Measurements from ENCODE around the gene UCP2. TPM values are rescaled to one million over a fixed set of nuclear protein-coding genes. Genes with fewer than 3 reads are reported as not detected.

UCP2 gene
- total RNA-seq, 4 donors from 2014 or later = 16.8 to 284 (median 56.7) TPM

DNA sequence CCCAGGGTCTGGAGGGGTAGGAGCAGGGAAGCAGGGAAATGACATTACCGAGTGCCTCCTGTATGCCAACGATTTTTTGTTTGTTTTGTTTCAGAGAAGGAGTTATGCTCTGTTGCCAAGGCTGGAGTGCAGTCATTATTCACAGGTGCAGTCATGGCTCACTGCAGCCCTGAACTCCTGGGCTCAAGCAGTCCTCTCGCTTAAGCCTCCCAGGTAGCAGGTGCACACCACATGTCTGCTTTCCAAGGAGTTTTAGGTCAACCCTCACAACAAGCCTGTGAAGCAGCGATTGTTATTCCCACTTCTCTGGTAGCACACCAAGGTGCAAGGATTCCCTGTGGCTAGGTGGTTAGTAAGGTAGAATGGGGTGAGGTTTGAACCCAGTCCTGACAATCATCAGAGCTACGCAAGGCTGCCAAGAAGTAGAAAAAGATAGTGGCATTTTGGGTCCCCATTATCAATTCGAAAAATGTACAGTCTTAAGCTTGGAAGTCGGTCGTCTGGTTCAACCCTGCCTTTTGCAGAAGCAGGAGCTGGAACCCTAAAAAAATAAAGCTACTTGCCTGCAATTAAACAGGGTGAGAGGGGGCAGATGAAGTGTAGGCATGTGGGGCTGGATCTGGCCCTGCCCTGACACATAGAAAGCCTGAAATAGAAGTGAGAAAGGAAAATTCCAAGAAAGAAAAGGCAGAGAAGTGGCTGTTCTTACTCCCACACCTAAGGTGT is 17.1 kb upstream of the UCP2 start:
- DNase-seq (no peak), ATAC-seq (no peak)
- intact Hi-C loops (cut with DNase I; ENCODE audit: low total_unique reads) (no loop called here), in situ Hi-C loops (cut with MboI; ENCODE audit: low sequenced_read_pairs in 4 of 4) (no loop called here)
- peaks cover 11 to 28% of the 10 kb centered on the region in 2 donors for H3K4me1 ChIP-seq
- H3K4me3 ChIP-seq = no peak overlapping the region
- peaks cover 0 to 34% of the 10 kb centered on the region in 2 donors for H3K36me3 ChIP-seq
- no peaks in the 10 kb centered on the region for H3K9me3 ChIP-seq
- H3K27ac ChIP-seq = peak overlapping the region; percentile 47 to 99 (median 82)
- no peaks in the 10 kb centered on the region for H3K27me3 ChIP-seq
- TF ChIP-seq POLR2A (IDR thresholded peaks at IDR 0.05) (no peak), CTCF (IDR thresholded peaks at IDR 0.05 in 4 of 5, conservative IDR thresholded peaks at IDR 0.05 in 1 of 5) (no peak)

GRCh38 chr11:73998846-73999575 is 16.4 kb upstream of the UCP2 start:
- intact Hi-C loops (cut with DNase I; ENCODE audit: low total_unique reads) (no loop called here), in situ Hi-C loops (cut with MboI; ENCODE audit: low sequenced_read_pairs in 4 of 4) (no loop called here)
- Histone ChIP-seq H3K4me3 (no peak overlapping the region), H3K4me1 (peaks cover 5 to 20% of the 10 kb centered on the region in 2 donors), H3K27me3 (no peaks in the 10 kb centered on the region), H3K27ac (peak overlapping the region in 3 of 4 donors; percentile 47 to 99 (median 99)), H3K9me3 (no peaks in the 10 kb centered on the region), H3K36me3 (peaks cover 0 to 27% of the 10 kb centered on the region in 2 donors)
- ATAC-seq (no peak), DNase-seq (peak in 1 of 2 donors; percentile 13)
- TF ChIP-seq POLR2A (IDR thresholded peaks at IDR 0.05) (no peak), CTCF (IDR thresholded peaks at IDR 0.05 in 4 of 5, conservative IDR thresholded peaks at IDR 0.05 in 1 of 5) (no peak)

GRCh38 chr11:73997120-73997770 is 14.6 kb upstream of the UCP2 start:
- DNase-seq = no peak
- no peaks in the 10 kb centered on the region for H3K9me3 ChIP-seq
- in situ Hi-C loops (cut with MboI; ENCODE audit: low sequenced_read_pairs in 4 of 4) = no loop called here
- H3K4me3 ChIP-seq = no peak overlapping the region
- H3K27ac ChIP-seq = peak overlapping the region in 2 of 4 donors; percentile 14 to 41
- H3K36me3 ChIP-seq = peaks cover 0 to 11% of the 10 kb centered on the region in 2 donors
- peaks cover 0 to 5% of the 10 kb centered on the region in 2 donors for H3K4me1 ChIP-seq
- no peak for ATAC-seq
- H3K27me3 ChIP-seq = no peaks in the 10 kb centered on the region
- TF ChIP-seq POLR2A (IDR thresholded peaks at IDR 0.05) = no peak
- no peak for TF ChIP-seq CTCF (IDR thresholded peaks at IDR 0.05 in 4 of 5, conservative IDR thresholded peaks at IDR 0.05 in 1 of 5)
- intact Hi-C loops (cut with DNase I; ENCODE audit: low total_unique reads) = no loop called here

DNA sequence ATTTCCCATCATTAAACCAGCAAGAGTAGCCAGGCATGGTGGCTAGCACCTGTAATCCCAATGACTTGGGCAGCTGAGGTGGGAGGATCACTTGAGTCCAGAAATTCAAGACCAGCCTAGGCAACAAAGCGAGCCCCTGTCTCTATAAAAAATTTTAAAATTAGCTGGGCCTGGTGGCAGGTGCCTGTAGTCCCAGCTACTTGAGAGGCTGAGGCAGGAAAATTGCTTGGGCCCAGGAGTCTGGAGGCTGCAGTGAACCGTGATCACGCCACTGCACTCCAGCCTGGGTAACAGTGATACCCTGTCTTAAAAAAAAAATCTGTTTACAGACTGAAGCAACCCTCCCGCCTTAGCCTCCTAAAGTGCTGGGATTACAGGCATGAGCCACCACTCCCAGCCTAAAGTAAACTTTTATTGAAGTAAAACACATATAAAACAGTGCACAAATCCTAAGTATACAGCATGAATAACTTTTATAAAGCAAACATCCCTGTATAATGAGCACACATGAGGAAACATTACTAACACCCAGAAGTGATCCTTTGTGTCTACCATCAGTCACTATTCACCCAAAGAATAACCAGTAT is 13.6 kb upstream of the UCP2 start:
- intact Hi-C loops (cut with DNase I; ENCODE audit: low total_unique reads) = no loop called here
- Histone ChIP-seq H3K4me1 (no peaks in the 10 kb centered on the region), H3K9me3 (no peaks in the 10 kb centered on the region), H3K27ac (peak overlapping the region in 2 of 4 donors; percentile 14 to 38), H3K36me3 (peaks cover 0 to 11% of the 10 kb centered on the region in 2 donors), H3K27me3 (no peaks in the 10 kb centered on the region), H3K4me3 (no peak overlapping the region)
- DNase-seq (peak; percentile 1 to 11), ATAC-seq (peak; percentile 16 to 30)
- in situ Hi-C loops (cut with MboI; ENCODE audit: low sequenced_read_pairs in 4 of 4) = no loop called here
- TF ChIP-seq POLR2A (IDR thresholded peaks at IDR 0.05) (no peak), CTCF (IDR thresholded peaks at IDR 0.05 in 4 of 5, conservative IDR thresholded peaks at IDR 0.05 in 1 of 5) (no peak)
